Measurements from ENCODE around the gene HSPA8. TPM values are rescaled to one million over a fixed set of nuclear protein-coding genes. Genes with fewer than 3 reads are reported as not detected.

HSPA8 gene
- total RNA-seq, 2 donors from 2014 or later = 423 to 660 TPM

DNA sequence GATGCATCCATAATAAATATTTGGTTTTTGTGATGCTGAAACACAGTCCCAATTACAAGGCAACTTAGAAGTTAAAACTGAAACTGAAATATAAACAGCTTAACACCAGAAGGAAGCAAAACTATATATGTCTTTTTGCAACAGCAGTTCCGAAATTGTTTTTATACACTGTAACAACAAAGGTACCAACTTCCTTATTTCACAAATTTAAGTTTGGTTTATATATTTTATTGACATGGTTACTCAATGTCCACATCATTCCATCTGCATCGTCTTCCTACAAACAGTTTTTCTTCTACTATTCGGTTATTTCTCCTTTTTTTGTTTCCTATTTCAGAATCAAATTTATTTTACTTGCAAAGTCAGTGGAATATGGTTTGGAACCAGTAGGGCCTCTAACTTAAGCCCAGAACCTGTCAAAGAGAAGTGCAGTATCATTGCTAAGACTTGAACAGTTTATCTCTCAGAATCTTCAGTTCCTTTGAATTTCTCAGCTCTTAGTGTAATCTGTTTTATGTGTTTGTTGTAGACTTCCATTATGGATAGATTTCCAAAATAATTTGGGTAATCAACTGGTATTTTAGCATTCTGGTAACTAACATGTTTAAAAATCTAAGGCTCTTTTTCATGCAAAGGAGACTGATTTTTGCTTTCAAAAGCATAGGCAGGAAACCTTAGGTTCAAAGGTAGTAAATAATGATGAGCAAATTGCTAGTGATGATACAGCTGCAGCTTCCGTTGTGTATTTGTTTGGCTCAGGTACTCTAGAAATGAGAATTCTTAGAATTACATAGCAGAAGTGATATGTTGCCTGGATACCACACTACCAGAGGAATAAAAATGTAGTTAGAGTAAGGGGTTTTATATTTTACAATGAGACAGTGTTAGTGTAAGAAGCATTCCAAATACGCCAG lies 8.2 kb upstream of the HSPA8 start:
- Histone ChIP-seq H3K36me3 (replicated peaks in 1 of 2; ENCODE audit: insufficient read depth in 1 of 2, low read depth in 2 of 2) (no peaks in the 10 kb centered on the region), H3K9me3 (no peaks in the 10 kb centered on the region), H3K4me3 (no peak overlapping the region), H3K4me1 (peaks cover 23% of the 10 kb centered on the region), H3K27me3 (no peaks in the 10 kb centered on the region), H3K27ac (peak overlapping the region in 1 of 4 donors; percentile 9)
- no peak for ATAC-seq
- intact Hi-C loops (cut with DNase I) = no loop called here
- no peak for DNase-seq
- 63 to 80% methylated on average over 5 of the region's 5 CpGs for WGBS, 2 donors
- TF ChIP-seq POLR2A (IDR thresholded peaks at IDR 0.05) = no peak
- TF ChIP-seq, protein P1, sequence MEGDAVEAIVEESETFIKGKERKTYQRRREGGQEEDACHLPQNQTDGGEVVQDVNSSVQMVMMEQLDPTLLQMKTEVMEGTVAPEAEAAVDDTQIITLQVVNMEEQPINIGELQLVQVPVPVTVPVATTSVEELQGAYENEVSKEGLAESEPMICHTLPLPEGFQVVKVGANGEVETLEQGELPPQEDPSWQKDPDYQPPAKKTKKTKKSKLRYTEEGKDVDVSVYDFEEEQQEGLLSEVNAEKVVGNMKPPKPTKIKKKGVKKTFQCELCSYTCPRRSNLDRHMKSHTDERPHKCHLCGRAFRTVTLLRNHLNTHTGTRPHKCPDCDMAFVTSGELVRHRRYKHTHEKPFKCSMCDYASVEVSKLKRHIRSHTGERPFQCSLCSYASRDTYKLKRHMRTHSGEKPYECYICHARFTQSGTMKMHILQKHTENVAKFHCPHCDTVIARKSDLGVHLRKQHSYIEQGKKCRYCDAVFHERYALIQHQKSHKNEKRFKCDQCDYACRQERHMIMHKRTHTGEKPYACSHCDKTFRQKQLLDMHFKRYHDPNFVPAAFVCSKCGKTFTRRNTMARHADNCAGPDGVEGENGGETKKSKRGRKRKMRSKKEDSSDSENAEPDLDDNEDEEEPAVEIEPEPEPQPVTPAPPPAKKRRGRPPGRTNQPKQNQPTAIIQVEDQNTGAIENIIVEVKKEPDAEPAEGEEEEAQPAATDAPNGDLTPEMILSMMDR (IDR thresholded peaks at IDR 0.05) = no peak

DNA sequence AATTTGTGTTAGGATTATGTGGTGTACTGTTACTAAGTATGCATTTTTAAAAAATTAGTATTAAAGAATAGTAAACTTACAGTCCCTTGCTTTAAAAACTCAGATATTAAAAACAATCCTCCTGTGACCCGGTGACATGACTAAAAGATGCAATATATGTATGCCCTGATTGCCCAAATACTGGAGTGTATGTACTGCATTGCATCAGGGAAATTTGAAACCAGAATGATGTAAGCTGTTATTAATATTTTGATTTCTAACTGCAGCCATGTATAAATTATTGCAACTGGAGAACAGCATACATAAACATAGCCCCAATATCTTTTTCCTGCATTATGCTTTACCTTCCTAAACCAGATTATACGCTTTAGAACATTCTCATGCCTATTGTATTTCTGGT lies 3.7 kb upstream of the HSPA8 start:
- TF ChIP-seq, protein P1 (IDR thresholded peaks at IDR 0.05) = no peak
- TF ChIP-seq POLR2A (IDR thresholded peaks at IDR 0.05) = no peak
- no peak for ATAC-seq
- Histone ChIP-seq H3K4me1 (peaks cover 21% of the 10 kb centered on the region), H3K36me3 (replicated peaks in 1 of 2; ENCODE audit: insufficient read depth in 1 of 2, low read depth in 2 of 2) (no peaks in the 10 kb centered on the region), H3K4me3 (no peak overlapping the region), H3K9me3 (no peaks in the 10 kb centered on the region), H3K27me3 (no peaks in the 10 kb centered on the region), H3K27ac (no peak overlapping the region)
- WGBS, 2 donors = 95 to 96% methylated on average over 2 of the region's 2 CpGs
- intact Hi-C loops (cut with DNase I) = no loop called here
- DNase-seq = no peak

DNA sequence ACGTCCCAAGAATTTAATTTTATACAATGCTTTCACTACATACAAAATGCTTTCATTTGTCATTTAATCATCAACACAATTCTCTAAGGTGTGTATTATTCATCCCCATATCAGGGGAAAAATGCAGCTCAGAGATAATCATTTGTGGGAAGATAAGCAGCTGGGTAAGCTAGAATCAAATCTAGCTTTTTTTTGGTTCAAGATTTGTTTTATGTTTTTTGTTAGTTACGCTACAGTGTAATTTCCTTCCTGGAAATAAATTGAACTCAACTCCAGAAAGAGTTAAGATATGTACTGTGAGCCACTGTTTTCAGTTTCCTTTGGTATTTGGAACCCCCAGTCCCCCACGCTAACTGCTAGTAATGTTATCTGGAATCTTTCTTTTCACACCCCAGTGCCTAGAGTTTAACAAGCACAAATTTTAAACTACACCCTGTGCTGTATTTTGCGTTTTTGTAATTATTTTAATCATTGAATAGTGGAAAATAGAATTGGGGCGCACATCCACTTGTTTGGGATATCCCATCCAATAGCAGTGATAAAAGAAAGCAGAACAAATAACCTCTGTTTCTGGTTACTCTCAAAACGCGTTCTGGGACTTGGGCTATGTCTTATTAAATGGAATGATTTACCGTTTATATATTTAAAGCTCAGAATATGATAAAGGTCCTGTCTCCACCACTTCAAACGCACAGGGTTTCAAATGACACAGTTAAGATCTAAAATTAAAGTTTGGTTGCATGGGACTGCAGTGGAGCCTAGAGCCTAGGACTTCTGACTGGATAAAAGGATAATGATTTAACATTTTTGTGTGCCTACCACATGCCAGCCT lies 2.1 kb upstream of the HSPA8 start:
- Histone ChIP-seq H3K27ac (peak overlapping the region; percentile 98 to 100 (median 99)), H3K27me3 (no peaks in the 10 kb centered on the region), H3K9me3 (no peaks in the 10 kb centered on the region), H3K4me1 (peaks cover 37% of the 10 kb centered on the region), H3K36me3 (replicated peaks in 1 of 2; ENCODE audit: insufficient read depth in 1 of 2, low read depth in 2 of 2) (peaks cover 4 to 7% of the 10 kb centered on the region in 2 donors), H3K4me3 (no peak overlapping the region)
- TF ChIP-seq, protein P1 (IDR thresholded peaks at IDR 0.05) = no peak
- no peak for TF ChIP-seq POLR2A (IDR thresholded peaks at IDR 0.05)
- WGBS, 2 donors = 9 to 27% methylated on average over 9 of the region's 9 CpGs
- ATAC-seq = no peak
- intact Hi-C loops (cut with DNase I) = no loop called here
- no peak for DNase-seq

DNA sequence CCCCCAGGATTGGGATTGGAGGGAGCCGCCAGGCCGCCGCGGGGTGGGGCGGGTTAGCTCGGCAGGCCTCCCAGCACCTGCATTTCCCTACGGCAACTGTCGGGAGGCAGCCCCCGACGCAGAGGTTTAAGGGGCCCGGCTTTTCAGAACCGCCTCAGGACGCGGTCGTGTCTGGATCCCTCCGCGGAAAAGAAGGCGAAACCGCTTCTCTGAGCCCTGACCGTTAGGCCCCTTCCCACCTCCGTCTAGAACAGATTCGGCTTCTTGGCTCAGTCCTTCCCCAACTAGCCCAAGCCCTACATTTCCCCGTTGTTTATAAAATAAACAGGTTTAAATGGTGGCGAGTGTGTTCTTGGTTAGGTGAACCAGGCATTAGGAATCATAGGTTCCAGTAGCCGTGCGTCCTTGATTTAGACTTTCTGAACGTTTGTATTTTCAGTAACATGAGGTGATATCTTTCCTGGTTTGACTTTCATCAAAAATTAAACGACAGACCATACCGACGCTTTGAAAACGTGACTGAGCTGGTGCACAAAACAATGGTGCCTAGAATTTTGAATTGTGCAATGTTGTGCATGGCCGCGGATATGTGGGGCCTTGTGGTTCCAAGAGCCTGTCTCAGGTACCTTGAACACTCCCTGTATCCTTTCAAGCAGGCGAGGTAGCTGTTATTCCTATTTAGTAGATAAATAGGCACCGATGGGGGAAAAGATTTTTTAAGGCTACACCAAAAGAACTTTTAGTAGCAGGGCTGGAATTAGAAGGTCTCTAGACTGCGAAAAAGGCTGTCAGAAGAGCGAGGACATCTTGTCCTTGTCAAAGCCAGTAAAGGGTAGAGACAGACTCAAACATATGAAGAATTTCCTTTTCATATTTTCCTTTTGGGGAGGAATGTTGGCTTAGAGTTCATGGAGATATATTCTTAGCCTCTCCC lies 1.2 kb upstream of the HSPA8 start:
- Histone ChIP-seq H3K27ac (peak overlapping the region; percentile 98 to 100 (median 99)), H3K4me3 (peak overlapping the region; percentile 20 to 33), H3K4me1 (peaks cover 46% of the 10 kb centered on the region), H3K27me3 (no peaks in the 10 kb centered on the region), H3K36me3 (replicated peaks in 1 of 2; ENCODE audit: insufficient read depth in 1 of 2, low read depth in 2 of 2) (peaks cover 4 to 13% of the 10 kb centered on the region in 2 donors), H3K9me3 (no peaks in the 10 kb centered on the region)
- intact Hi-C loops (cut with DNase I) = no loop called here
- 1 to 6% methylated on average over 15 to 37 of the region's 37 CpGs for WGBS, 2 donors
- ATAC-seq = peak; percentile 6
- peak; percentile 55 to 69 (median 58) for DNase-seq
- TF ChIP-seq POLR2A (IDR thresholded peaks at IDR 0.05) = peak in 1 of 3 donors; percentile 12
- TF ChIP-seq, protein P1 (IDR thresholded peaks at IDR 0.05) = peak in 1 of 7 experiments; percentile 14
